DMS 273 (cell line): ENCODE measurements around the gene PER1.

Source experiments
- DNase-seq: peaks from one replicate; lab custom pipeline; 2025; ENCODE audit not compliant: unreplicated experiment; lab: John Stamatoyannopoulos, UW

The PER1 gene

GRCh38 chr17:8095361-8095760 is 56.8 kb downstream of the PER1 start:
- no peak for DNase-seq

- no peak for DNase-seq
These were observed 61.0 kb downstream of the PER1 start for GRCh38 chr17:8091033-8091687.
